SIG-M5 treated with dmso at 0.1 percent for 504 hours (cell line): ENCODE data around the gene PRKAR1B.

ENCODE experiments used
- DNase-seq: peaks from one replicate; lab custom pipeline; 2025; ENCODE audit not compliant: unreplicated experiment; lab: John Stamatoyannopoulos, UW

PRKAR1B gene

GRCh38 chr7:545470-545869 lies 181.6 kb downstream of the PRKAR1B start:
- no peak for DNase-seq

DNA sequence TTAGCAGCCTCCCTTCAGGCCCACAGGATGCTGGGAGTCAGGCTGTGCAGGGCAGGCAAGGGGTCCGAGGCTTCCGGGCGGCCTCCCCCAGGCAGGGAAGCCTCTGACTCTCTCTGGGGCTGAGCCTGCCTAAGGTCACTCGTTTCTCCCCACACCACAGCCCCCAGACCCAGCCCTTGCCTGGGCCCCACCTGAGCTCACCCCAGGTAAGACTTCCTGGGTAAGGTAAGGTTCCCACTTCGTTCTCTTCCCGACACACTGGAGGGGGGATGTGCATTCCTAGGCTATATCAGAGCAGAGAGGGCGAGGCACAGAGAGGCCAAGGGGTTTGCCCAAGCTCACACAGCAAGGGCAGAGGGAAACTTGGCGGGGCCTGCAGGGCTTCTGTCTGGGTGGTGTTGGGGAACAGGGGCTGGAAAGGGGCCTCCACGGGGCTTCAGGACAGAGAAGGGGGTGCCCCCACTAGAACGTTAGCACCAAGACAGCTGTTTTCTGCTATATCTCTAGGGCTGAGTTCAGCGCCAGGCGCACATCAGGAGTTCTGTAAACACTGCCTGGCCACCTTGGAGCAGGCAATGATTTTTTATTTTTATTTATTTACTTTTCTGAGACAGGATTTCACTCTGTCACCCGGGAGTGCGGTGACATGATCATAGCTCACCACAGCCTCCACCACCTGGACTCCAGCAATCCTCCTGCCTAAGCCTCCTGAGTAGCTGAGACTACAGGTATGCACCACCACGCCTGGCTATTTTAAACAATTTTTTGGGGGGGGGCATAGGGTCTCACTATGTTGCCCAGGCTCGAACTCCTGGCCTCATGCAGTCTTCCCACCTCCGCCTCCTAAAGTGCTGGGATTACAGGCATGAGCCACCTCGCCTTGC lies 182.5 kb downstream of the PRKAR1B start:
- no peak for DNase-seq

GRCh38 chr7:543501-544337 lies 183.4 kb downstream of the PRKAR1B start:
- DNase-seq: no peak

DNA sequence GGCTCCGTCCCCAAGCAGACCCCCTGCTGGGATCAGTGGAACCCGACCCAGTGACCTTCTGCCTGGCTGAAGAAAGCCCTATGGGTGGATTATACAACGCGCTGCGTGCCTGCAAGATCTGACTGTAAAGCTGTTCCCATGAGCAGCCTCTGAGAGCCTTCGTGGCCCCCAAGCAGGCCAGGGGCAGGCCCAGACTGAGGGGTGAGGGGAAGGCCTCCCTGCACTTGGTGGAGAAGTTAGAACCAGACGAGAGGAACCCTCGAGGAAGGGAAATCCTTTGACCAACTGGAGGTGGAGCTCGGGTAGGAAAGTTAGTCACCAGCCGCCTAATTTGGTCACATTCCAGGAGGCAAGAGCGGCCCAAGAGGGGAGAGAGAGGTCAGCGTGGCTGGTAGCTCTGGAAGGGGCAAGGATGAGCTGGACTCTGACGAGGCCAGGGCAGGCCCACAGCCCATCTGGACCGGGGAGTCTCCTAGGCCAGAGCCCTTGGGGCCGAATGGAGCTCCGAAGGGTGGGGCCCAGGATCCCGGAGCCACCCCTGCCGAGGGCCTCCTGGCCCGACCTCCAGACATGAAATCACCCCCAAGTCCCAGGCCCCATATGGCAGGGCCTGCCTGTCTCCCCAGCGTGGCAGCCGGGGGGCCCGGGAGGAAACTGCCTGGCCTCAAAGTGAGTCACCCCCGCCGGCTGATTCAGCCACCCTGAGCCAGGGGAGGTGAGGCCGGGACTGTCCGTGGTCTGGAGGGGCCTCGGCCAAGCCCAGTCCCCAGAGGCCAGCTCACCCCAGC lies 184.2 kb downstream of the PRKAR1B start:
- DNase-seq: peak; percentile 8

- DNase-seq: no peak
Measured at GRCh38 chr7:542131-542712, 184.9 kb downstream of the PRKAR1B start.

GRCh38 chr7:541661-542060 lies 185.4 kb downstream of the PRKAR1B start:
- no peak for DNase-seq

DNA sequence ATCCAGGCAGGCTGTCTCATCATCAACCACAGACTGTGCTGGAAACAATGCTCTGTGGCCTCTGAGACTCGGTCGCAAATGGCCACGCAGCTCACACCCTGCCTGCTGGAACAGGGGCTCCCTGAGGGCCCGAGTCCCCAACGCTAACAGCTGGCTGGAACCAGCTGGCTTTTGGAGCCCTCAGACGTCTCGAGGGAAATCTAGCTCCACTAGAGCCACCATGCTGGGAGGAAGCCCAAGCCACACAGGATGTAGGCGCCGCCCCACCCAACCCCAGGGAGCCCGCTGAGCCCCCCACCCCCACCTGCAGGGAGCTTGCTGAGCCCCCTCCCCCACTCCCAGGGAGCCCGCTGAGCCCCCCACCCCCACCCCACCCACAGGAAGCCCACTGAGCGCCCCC lies 186.1 kb downstream of the PRKAR1B start:
- DNase-seq: no peak

DNA sequence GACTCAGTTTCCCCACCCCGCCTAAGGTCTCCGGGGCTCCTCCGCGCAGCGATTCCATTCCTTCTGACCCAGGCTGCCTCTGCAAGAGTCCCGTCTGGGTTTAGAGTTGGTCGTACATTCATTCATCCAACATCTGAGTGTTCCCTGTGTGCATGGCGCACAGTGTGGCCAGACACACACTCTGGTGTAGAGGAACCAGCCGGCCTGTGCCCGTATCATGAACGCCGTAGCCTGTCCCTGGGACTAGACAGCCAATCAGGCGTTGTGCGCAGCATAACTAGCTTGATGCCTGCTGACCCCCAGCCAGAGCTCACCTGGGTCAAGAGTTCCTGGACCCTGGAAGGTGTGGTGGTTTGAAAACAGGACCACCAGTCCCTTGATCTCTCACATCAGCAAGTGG lies 186.5 kb downstream of the PRKAR1B start:
- no peak for DNase-seq

DNA sequence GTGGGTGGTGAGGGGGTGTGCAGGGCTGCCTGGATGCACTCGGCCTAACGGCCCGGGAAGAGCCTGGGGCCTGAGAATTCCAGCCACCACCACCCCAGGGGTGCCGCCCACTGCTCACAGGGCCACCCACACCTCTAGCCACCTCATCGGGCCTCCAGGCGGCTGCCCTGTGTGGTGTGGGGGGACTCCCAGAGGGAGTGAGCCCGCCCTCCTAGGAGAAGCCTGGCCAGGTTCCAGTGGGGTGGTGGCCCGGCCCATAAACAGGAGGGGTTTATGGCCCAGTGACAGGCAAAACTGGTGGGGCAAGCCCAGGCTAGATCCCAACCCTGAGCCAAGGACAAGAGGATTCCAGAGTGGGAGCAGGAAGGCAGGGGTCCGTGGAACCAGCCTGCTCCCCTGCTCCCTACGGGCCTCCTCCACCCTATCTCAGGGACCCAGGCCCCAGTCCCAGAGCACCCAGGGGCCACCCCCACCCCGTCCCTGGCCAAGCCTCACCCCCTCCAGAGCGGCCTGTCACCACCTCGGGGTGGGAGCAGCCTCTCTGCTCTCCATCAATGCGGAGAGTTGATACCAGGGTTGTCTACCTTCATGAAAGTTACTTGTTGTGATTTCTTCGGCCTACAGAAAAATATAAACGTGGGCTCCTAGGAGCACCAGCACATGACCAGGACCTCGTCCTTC lies 187.2 kb downstream of the PRKAR1B start:
- peak; percentile 51 for DNase-seq

DNA sequence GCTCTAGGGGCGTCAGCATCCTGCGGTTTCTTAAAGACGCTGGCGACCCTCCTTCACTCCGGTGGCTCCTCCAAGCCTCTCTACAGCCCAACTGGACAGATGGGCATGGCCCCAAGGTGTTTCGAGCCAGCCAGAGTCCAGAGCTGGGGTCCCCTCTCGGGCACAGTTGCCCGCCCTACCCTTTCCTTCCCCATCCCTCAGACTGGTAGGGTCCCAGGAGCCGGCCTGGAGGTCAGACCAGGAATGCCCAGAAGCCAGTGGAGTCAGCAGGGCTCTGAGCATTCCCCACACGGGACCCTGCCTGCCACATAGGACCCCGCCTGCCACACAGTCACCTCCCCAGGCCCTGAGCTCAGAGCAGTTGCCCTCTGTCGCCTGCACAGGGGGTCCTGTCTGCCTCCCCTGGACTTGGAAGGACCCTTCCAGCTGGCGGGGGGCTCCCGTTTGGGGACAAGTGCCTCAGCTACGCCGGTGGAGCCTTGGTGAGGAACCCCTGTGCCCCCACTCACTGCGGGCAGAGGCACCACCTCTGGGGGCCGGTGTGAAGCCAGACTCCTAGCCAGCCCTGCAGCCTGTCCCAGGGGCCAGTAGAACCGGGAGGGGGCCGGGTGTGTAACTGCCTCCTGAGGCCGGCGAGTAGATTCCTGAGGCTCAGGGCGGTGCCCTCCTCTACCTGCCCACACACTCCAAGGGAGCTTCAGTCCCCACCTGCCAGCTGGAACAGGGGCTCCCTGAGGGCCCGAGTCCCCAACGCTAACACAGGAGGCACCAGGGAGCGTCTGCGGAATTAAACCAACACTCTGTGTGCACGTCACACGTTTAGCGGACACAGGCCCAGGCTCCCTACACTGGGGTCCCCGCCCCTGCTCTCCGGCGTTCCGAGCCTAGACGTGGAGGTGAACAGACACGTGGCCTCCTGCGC lies 188.1 kb downstream of the PRKAR1B start:
- peak; percentile 22 for DNase-seq

DNA sequence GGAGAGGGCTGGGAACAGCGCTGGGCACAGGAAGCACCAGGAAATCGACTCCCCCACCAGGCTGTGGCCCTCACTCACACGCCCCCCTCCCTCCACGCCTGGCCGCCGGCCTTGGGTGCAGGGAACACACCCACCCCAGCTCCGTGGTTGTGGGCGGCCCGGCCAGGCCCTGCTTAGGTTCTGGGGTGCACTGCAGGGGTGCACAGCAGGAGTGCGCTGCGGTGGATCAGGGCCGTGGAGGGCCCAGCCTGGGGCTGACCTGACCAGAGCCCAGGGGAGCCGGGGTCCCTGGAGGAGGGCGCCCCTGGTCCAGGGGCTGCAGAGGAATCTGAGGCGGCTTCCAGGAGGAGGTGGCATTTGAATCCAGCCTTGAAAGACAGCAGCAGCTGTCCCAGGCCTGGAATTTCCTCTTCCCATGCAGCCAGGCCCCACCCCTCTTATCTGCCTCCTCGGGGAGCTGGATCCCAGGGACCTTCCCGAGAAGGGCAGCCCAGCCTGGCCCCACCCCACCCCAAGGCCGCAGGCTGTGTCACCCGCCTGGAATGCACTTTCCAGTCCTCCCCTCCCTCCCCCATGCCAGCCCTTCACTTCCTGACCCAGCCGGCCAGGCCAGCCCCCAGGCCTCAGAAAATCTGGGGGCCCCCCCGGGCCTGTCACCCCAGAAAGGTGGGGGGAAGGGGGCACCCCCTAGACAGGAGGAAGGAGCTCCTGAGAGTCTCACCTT lies 189.0 kb downstream of the PRKAR1B start:
- DNase-seq: peak; percentile 54

DNA sequence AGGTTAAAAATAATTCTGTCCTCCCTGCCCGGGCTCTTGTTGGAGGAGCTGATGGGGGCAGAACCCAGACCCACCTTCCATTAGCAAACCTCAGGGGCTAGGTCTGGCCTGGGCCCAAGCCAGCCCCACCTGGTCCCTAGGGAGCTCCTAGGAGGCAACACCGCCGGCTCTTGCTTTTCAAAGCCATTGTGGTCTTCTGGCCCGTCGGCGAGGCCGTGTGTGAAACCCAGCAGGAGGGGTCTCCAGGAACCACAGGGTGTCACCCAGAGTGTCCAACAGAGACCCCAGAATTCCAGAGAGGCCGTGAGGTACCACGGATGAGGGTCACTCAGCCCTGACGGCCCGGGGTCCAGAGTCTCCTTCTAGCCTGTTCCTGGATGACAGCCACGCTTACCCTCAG lies 190.8 kb downstream of the PRKAR1B start:
- no peak for DNase-seq

GRCh38 chr7:534959-535358 lies 192.1 kb downstream of the PRKAR1B start:
- no peak for DNase-seq

- no peak for DNase-seq
Measured at GRCh38 chr7:534075-534474, 193.0 kb downstream of the PRKAR1B start.

DNA sequence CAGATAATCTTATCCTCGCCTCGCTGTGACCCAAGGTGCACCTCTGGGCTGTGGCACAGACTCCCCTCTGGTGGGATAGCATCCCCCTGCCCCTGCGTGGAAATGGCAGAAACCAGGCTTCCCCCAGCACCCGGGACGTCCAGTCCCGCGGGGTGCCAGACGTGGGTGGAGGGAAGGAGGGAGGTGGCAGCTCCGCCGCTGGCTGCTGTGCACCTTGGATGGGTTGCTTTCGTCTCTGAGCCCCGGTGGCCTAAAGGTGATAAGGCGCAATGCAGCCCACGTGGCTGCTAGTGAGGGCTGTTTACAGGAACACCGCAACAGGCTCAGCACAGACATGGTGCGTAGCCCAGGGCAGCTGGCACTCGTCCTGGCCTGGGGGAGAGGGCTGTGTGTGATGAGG lies 193.8 kb downstream of the PRKAR1B start:
- no peak for DNase-seq

DNA sequence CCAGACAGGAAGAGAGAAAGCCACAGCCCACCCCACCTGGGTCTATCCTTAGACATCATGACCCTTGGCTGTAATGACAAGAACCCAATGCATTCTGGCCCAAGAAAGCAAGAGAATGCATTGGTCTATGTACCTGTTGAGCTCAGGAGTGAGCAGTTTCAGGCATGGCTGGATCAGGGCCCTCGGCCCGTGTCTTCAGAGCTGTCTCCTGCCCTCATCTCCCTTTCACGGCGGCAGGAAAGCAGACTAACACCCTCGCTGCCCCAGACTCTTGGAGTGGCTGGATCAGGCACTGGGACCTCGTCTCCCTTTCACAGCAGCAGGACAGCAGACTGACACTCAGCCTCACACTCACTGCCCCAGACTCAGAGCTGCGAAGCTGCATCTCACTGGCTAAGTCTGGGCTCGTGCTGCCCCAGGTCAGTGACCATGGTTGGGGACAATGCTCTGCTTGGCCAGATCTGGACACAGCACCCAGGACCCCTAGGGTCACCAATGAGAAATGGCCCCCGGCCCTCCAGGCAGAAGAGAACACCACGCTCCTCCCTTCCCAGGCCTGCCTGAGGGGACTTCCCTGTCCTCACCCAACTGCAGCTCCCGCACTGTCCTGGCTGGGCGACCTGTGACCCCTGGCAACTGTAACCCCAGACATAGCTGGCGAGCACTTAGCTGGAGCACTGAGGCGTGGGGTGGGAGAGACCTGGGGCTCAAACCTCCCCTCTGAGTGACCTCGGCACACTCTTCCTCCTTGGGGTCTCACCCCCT lies 194.5 kb downstream of the PRKAR1B start:
- DNase-seq: no peak

- no peak for DNase-seq
Measured at GRCh38 chr7:531777-532176, 195.3 kb downstream of the PRKAR1B start.

GRCh38 chr7:528451-528850 lies 198.6 kb downstream of the PRKAR1B start:
- DNase-seq: no peak
